Epithelial cell of prostate (primary cell): ENCODE results near the gene ATAD3B.
A peak's percentile ranks its signal among the peaks of the same experiment; 100 is the strongest.
"Not testable (repeated sequence)": the region's sequence is repeated elsewhere in the genome, so short reads cannot be mapped to it uniquely, and the experiment has no call there.

Experiments used
- DNase-seq: peaks from one replicate; pipeline ENCODE4 v3.0.0-alpha.2; 2011; ENCODE audit warnings: low read depth, low spot score
- H3K27ac ChIP-seq: fragments of 450-650 bp; 2 replicates; pipeline ENCODE4 v1.5.1; 2017; ENCODE audit warnings: mild to moderate bottlenecking

ATAD3B gene

DNA sequence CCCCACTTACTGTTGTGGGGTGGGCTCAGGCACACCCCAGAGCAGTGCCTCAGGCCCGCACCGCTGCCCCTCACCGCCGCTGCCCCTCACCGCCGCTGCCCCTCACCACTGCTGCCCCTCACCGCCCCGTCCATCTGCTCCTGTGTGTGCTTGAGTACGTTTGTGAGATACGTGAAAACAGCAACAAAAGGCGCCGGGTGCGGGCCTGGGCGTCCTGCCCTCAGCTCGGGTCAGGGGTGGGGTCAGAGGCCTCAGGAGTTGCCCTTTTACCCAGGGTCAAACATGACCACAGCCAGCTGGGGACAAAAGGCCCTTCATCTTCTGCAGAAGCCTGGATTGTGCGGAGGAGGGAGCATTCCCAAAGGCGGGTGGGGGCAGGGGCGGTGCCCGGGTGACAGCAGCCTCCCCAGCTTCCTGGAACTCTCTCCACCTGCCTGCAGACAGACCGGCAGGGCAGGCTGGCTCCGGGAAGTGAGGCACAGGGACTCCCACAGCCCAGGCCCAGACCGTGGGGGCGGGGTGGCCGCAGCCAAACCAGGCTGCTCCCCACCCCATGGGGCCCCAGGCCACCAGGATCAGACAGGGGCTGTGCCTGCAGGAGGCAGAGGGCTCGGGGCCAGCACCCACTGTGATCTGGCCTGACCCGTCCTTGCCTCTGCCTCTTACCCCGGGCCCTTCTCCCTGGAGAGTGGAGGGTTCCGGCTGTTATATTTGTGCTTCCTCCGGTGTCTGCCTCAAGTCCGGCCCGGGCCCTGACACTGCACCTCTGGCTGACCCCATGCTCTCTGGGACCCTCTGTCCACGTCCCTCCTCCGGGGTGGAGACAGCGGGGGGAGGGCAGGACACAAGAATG lies 38.4 kb upstream of the ATAD3B start:
- H3K27ac ChIP-seq: peak overlapping the region; percentile 93
- DNase-seq: no peak

DNA sequence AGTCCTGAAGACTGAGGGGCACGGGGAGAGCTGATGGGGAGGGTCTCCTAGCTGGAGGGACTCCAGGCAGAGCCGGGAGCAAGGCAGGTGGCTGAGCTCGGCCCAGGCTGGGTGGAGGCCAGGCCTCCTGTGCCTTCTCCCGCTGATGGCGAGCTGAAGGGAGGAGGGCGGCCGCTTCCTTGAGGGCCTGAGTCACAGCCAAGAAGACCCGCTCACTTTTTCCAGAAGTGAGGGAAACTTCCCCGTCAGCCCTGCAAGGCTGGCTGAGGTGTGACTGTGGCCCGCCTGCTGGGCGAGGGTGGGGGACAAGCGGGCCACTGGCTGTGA lies 37.8 kb upstream of the ATAD3B start:
- H3K27ac ChIP-seq: peak overlapping the region; percentile 93
- no peak for DNase-seq

DNA sequence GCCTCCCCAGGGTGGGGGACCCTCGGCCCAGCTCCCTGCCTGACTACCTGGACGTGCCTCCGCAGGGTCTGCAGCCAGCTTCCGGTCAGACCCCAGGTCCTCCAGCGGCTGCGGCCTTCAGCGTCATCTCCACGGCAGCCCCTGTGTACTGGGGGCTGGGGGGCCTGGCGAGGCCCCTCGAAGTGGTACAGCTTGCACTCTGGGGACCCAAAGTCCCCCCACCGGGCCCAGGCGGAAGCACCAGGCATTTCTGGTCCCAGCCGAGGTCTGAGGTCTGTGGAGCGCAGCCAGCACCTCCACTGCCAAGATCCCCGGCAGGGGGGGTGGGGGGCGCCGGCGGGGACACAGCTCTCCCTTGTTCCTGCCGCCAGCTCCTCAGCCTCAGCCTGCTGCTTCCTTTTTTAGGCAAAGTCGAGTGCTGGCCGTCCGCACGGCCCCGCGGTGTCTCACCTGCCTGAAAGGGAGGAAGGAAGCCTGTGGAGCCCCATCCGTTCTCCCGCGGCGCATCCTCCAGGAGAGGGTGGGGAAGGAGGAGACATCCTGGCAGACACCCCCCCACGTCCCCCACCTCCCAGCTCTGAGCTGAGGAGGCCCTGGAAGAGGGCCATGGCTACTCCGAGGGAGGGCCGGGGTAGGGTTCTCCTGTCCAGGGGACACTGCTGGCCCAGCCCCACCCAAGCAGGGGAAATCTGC lies 37.3 kb upstream of the ATAD3B start:
- DNase-seq: no peak
- H3K27ac ChIP-seq: peak overlapping the region; percentile 93

DNA sequence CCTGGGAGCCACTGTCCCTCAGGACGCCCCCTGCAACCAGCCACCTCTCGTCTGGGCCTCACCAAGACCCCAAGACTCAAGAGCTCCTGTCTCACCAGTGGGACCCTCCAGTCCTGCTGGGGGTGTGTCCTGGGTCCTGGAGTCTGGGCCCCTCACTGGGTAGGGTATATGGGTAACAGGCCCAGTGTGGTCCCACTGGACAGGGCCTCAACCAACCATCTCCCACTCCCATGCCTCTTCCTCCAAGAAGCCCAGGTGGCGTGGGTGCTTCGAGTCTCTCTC lies 36.8 kb upstream of the ATAD3B start:
- no peak for DNase-seq

DNA sequence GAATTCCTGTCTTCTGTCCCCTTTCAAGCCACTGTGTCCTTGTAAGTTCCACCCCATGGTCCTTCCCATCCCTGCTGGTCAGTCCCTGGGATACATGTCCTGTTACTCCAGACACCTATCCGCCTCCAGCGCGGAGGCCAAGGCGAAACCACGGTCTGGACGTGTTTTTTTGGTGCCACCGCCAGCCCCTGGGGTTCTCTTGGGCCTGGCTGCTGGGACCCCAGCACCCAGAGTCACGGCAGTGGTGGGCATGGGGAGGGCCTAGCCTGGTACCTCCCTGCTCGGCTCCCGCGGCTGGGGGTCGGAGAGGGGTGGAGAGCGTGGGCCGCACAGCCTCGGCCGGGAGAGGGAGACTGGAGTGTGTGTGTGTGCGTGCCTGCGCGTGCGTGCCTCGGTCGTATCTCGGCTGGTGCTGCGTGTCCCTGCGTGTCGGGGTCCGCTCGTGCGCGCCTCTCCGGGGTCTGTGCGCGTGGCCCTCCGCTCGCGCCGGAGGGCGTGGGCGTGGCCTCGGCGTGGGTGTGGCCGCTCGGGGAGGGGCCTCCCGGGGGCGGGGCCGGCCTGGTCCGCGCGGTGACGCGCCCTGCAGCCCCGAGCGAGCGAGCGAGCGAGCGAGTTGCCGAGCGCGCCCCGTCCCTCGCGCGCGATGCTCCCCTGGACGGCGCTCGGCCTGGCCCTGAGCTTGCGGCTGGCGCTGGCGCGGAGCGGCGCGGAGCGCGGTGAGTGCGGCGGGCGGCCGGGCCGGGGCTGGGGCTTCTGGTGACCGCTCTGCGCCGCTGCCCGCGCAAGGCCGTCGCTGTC lies 36.3 kb upstream of the ATAD3B start, which contains the start of gene VWA1:
Gene VWA1 (plus strand): TSS at position 585 of the 798 bp plus-strand sequence. CDS start 59 bp downstream, at position 644.
- H3K27ac ChIP-seq: peak within 1 kb of the TSS; percentile 93
- DNase-seq: no peak

More for the DNA sequence above, 36.8 kb upstream of the ATAD3B start:
- H3K27ac ChIP-seq: peak overlapping the region; percentile 93

DNA sequence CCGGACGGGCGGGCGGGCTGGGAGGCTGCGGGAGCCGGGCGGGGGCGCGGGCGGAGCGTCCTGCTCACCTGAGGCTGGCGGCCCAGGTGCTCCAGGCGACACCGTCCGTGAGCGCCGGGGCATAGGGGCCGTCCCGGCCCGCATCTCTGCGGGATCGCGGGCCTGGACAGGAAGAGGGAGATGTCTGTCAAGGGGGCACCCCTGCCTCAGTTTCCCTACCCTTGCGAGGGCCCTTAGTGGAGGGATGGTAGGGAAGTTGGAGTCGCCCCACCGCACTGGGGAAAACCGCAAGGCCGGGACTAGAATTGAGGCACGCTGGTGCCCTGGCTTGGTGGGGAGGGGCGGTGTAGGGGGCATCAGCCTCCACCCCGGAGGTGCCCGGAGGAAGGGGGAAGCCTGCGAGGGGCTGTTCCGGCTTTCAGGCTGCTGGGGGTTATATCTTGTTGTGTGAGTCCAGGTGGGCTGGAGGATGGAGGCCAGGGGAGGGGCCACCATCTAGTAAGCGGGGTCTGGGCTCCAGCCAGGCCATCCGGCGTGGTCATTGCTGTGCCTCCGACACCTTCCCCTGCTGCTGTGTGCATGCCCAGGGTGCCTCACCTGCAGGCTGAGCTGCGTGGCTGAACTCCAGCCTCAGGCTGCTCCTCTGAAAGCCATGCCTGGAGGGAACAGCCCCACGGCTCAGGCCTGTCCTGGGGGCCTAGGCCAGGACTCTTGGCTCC lies 35.5 kb upstream of the ATAD3B start:
- no peak overlapping the region for H3K27ac ChIP-seq

DNA sequence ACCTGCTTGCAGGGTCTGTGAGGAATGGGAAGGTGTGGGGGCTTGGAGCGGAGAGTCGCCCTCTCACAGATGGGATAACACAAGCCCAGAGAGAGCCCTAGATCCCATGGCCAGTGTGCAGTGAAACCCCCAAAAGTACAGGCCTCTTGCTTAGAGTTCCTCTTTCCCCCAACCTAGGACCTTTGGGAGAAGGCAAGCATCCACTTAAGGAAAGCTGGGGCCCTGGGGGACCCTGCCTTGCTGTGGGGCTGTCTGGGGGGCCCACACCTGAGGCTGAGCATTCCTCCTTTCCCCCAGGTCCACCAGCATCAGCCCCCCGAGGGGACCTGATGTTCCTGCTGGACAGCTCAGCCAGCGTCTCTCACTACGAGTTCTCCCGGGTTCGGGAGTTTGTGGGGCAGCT lies 34.9 kb upstream of the ATAD3B start:
- no peak overlapping the region for H3K27ac ChIP-seq
- DNase-seq: no peak

More for the DNA sequence above, 35.5 kb upstream of the ATAD3B start:
- no peak for DNase-seq

DNA sequence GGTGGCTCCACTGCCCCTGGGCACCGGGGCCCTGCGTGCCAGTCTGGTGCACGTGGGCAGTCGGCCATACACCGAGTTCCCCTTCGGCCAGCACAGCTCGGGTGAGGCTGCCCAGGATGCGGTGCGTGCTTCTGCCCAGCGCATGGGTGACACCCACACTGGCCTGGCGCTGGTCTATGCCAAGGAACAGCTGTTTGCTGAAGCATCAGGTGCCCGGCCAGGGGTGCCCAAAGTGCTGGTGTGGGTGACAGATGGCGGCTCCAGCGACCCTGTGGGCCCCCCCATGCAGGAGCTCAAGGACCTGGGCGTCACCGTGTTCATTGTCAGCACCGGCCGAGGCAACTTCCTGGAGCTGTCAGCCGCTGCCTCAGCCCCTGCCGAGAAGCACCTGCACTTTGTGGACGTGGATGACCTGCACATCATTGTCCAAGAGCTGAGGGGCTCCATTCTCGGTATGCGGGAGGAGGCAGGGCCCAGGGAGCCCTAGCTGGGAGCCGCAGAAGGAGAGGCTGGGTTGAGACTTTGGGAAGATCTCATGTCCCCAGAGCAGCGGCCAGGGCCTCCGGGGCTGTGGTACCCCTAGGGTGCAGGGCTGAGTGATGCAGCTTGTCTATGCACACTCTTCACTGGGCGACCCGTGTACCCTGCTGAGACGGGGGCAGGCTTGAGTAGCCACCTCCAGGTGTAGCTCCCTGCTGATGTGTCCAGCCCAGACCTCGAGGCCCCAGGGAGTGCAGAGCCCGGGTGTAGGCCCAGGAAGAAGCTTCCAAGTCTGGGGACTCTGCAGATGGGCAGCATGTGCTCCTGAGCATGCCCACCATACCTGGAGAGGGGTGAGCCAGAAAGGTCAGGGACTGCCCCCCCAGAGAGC lies 34.3 kb upstream of the ATAD3B start:
- DNase-seq: no peak

DNA sequence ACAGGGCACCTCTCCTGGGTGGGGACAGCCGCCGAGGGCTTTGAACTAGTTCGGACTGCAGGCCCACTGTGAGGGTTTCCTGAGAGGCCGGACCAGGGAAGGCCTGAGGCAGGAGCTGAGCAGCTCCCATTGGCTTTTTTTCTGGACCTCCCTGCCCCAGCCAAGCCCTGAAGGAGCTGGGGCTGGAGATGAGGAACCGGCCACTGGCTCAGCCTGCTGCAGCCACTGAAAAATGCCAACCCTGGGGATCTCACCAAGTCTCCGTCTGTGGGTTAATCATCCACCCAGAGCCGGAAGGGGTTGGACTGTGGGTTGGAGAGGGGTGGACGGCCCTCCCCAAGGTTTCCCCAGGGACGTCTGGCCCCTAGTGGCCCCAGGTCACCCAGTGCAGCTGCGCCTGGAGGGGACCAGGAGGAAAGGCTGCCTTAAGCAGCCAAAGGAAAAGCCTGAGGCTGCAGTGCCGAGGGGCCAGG lies 33.6 kb upstream of the ATAD3B start:
- DNase-seq: no peak

More for the DNA sequence above, 34.3 kb upstream of the ATAD3B start:
- H3K27ac ChIP-seq: no peak overlapping the region

DNA sequence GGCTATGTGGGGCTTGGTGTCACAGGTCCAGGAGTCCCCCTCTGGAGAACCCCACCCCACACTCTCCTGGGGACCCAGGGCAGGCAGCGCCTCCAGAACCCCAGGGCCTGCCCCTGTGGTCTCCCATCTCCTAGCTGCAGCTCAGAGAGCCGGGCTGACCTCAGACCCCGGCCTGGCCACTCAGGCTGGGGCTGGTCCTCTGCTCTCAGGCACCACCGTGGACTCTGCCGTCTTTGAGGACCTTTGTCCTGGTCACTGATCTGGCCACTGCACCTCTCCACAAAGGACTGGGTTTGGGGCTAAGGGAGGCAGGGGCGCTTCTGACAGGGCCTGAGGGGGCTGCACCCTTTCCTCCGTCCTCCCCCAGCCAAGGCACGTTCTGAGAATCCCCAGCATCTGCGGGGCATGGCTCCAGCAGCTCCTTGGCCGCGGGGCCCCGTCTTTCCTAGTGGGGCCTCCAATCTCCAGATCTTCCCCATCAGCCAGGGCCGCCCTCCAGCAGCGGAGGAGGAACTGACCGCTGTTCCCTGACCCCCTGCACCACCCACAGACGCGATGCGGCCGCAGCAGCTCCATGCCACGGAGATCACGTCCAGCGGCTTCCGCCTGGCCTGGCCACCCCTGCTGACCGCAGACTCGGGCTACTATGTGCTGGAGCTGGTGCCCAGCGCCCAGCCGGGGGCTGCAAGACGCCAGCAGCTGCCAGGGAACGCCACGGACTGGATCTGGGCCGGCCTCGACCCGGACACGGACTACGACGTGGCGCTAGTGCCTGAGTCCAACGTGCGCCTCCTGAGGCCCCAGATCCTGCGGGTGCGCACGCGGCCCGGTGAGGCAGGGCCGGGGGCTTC lies 32.8 kb upstream of the ATAD3B start:
- no peak for DNase-seq
- no peak overlapping the region for H3K27ac ChIP-seq

More for the DNA sequence above, 33.6 kb upstream of the ATAD3B start:
- H3K27ac ChIP-seq: no peak overlapping the region

DNA sequence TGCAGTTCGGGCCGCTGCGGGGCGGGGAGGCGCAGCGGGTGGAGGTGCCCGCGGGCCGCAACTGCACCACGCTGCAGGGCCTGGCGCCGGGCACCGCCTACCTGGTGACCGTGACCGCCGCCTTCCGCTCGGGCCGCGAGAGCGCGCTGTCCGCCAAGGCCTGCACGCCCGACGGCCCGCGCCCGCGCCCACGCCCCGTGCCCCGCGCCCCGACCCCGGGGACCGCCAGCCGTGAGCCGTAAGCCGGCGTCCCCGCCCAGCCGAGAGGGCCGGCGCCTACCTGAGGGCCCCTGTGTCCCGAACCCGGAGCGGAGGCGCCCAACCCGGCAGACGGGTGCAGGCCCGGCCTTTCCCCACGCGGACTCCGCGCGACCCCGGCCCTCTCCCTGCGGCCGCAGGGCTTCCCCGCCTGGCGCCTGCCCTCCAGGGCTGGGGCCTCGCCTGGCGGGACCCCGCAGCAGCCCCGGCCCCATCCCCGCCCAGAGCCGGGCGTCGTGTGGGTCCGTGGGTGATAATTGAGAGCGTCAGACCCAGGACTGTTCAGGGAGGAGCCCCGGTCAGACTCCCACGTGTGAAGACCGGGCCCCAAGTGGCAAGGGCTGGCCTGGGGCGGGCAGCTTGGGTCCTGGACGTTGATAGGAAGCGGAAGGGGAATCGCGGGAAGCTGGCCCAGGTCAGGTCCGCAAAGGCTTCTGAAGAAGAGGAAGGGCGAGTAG lies 31.9 kb upstream of the ATAD3B start:
- no peak for DNase-seq
- H3K27ac ChIP-seq: no peak overlapping the region

DNA sequence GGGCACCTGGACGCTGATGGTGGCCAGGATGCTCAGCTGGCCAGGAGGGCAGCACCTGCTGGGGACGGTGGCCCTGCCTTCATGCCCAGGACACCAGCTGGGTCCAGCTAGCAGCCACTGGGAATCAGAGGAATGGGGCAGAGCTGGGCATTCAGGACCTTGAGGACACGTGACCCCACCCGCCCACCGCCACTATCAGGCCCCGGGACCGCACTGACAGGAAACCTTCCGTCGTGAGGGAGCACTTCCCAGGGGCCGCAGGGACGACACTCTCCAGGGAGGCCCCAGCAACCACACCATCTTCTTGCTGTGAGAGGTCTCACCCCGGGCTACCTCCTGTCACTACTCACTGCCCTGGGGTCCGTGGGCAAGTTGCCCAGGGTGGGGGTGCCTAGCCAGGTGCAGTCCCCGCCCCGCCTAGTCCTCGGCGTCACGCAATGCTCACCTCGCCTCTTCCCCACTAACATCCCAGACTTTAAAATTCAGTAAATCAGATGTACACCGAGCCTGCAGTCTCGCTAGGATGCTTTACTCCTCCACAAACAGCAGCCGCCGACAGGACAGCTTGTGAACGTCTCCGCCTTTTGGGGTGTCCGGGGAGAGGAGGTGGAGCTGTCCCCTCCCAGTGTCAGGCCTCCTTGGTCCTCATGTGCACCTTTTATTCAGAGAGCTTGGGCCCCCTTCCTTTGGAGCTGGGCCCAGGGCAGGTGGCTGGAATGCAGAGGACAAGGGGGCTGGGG lies 31.1 kb upstream of the ATAD3B start:
- H3K27ac ChIP-seq: no peak overlapping the region
- DNase-seq: no peak

DNA sequence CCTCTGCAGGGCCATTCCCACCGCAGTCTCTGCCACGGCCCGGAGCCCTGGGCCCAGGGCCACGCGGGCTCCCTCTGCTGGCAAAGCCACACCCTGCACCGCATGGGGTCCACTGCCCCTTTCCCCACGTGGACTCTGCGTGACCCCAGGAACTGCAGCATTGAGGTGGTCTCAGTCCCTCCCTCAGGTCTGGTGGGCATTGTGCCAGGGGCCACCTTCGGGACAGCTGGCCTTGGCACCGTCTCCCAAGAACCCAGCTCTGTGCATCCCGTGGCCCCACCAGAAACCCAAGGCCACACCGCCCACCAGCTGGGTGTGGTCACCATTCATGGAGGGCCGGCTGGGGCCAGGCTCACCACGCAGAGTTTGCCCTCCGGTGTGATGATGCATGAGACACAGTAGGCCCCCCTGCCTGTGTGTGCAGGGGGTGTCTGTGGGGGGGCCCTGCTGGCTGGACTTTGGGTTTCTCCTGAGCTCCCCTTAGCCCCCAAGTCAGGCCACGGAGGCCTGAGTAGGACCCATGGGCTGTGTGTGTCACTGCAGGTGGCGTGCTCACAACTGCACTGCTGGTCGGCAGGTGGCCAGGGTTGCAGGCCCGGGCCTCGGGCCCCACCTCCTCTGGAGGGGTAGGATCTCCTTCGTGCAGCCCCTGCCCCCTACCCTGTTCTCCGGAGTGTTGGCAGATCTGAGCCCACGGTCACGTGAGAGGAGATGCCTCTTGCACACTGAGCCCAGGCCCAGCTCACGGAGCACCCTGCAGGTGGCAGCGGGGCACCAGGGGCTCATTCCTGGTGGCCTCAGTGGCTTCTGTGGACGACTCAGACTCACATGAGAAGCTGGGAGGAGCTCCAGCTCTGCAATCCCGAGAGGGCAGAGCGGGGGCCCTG lies 30.3 kb upstream of the ATAD3B start:
- no peak overlapping the region for H3K27ac ChIP-seq
- no peak for DNase-seq

DNA sequence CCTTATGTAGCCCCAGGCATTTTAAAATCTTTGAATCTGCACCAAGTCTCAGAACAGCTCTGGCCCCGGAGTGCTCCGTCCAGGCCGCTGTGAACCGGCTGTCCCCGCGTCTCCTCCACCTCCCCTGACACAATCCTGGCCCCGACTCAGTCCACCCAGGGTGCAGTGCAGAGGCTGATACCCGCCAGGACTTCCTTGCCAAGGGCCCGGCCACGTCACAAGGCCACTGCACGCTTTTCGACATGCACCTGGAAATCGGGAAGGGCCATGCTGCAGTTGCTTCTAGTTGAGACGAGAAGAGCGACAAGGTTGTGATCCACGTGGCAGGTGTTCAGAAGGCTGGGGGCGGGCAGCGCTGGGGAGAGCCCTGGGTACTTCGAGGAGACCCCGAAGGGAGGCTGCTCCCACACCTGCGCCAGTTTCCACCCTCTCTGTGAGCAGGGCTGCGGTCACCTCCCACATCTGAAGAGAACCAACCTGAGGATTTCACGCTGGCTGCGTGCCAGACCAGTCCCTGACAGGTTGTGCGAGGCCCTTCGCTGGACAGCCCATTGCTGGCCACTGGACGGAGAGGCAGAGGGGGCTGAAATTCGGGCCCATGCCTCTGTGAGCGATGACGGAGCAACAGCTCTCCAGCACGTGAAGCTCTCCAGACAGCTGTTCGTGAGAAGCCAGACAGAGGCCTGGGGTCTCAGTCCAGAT lies 29.3 kb upstream of the ATAD3B start:
- no peak for DNase-seq
- no peak overlapping the region for H3K27ac ChIP-seq

DNA sequence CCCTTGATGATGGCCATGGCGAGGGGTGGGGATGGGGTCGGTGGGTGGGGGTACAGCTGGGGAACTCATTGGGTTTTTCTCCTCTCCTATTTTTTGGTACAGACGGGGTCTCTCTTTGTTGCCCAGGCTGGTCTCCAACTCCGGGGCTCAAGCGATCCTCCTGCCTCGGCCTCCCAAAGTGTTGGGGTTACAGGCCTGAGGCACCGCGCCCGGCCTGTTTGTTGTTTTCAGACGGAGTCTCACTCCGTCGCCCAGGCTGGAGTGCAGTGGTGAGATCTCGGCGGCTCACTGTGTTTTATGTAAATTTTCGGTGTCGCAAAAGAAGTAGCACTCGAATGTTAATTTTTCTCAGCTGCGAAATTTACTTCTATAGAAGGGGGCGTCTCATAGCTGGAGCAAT lies 24.9 kb upstream of the ATAD3B start:
- not testable (repeated sequence) for DNase-seq, H3K27ac ChIP-seq
